Psoas muscle (tissue), 8 donors: ENCODE results near the gene PAX6. TPM values are rescaled to one million over a fixed set of nuclear protein-coding genes. Genes with fewer than 3 reads are reported as not detected.

Experiments used
- ATAC-seq, 4 donors: fragments of 200-7000 bp; cut with Tn5 transposase; one replicate each; pipeline ENCODE4 v1.9.1; 2020; ENCODE audit warnings: moderate library complexity in 3 of 4, mild to moderate bottlenecking in 2 of 4
- DNase-seq, 2 donors: peaks; one replicate each; pipeline ENCODE4 v3.0.0-alpha.2; 2020
- H3K27ac ChIP-seq: fragments of 200-600 bp; one replicate; pipeline ENCODE4 v1.8.0; 2022
- H3K27me3 ChIP-seq, 3 donors: fragments of 200-600 bp in 1 of 3; one replicate each; pipeline versions ENCODE4 v1.6.1 to v1.8.0; 2013 to 2022; ENCODE audit warnings: low read length in 2 of 3, mild to moderate bottlenecking in 2 of 3, moderate library complexity in 1 of 3; ENCODE audit not compliant: insufficient read depth in 3 of 3
- H3K36me3 ChIP-seq, 2 donors: fragments of 200-600 bp in 1 of 2; one replicate each; pipeline versions ENCODE4 v1.6.1 to v1.8.0; 2013 to 2022; ENCODE audit warnings: low read depth in 1 of 2, mild to moderate bottlenecking in 1 of 2, moderate library complexity in 1 of 2; ENCODE audit not compliant: insufficient read depth in 1 of 2
- H3K4me1 ChIP-seq: fragments of 200-600 bp; one replicate; pipeline ENCODE4 v1.8.0; 2022
- H3K4me3 ChIP-seq: fragments of 200-600 bp; one replicate; pipeline ENCODE4 v1.8.0; 2022; ENCODE audit warnings: mild to moderate bottlenecking
- H3K9me3 ChIP-seq: fragments of 200-600 bp; one replicate; pipeline ENCODE4 v1.8.0; 2022
- CTCF ChIP-seq: fragments of 200-600 bp; IDR thresholded peaks from one replicate; pipeline ENCODE4 v1.8.0; 2022; ENCODE audit warnings: antibody characterized with exemption
- WGBS, 3 donors: extraction: QIAGEN DNeasy Blood & Tissue Kit; methylation state at CpG; one replicate each; pipeline versions ENCODE4 v1.1.6 to v1.1.7; 2013; 5-methylcytosine and 5-hydroxymethylcytosine counted together
- intact Hi-C, 2 donors: fragments of 100-400 bp; cut with DNase I; formaldehyde crosslinking; loops; one replicate each; pipeline versions ENCODE4 v1.11.0 to v1.14.2; 2022
- polyA plus RNA-seq, 3 donors: library from polyadenylated mRNA; stranded (reverse); fragments of 200-250 nt; gene quantifications; one replicate each; pipeline ENCODE4 v1.2.3, GENCODE V29; 2013
- total RNA-seq, 4 donors: library from RNA; stranded (reverse); fragmentation: NEBNext Ultra II Directional in 2 of 4; extraction: Animal tissue kit (Norgen Biotek cat#: 25700) in 2 of 4; gene quantifications; one replicate each; pipeline versions ENCODE4 v1.2.1 to v1.2.4, GENCODE V29; 2021 to 2023
- donor health status: healthy with polysubstance abuse.
- donor health status: DM: no; HTN: no; CAD: no; lungs with moderate emphysema.
- donor health status: Bipolar disorder and iron deficiency.
- donor health status: healthy.
- donor health status: DM: yes; HTN: yes; CAD: no.
- donor health status: DM: no; HTN: no; CAD: no.
- donor health status: DM: no; HTN: no; CAD: no.
- donor health status: DM: yes; HTN: yes; CAD: no.

PAX6 gene
- total and polyA plus RNA-seq, 7 donors, result 0.75 TPM; not detected in 6

GRCh38 chr11:31792036-31792435 lies 19.1 kb downstream of the PAX6 start:
- H3K36me3 ChIP-seq, result no peaks in the 10 kb centered on the region
- ATAC-seq (no peak), DNase-seq (no peak)
- no peaks in the 10 kb centered on the region for H3K9me3 ChIP-seq
- intact Hi-C loops, result loop anchor here in 1 of 2 donors (10.0 kb wide), 1 partner anchor 147 kb away; no protein-coding TSS in a partner anchor
- H3K4me3 ChIP-seq, result no peak overlapping the region
- H3K4me1 ChIP-seq, result no peaks in the 10 kb centered on the region
- H3K27ac ChIP-seq, result no peak overlapping the region
- 71 to 85% (median 83%) methylated on average over 2 of the region's 2 CpGs for WGBS, 3 donors
- TF ChIP-seq CTCF, result no peak
- H3K27me3 ChIP-seq, result peaks cover 0 to 15% (median 9%) of the 10 kb centered on the region in 3 donors

GRCh38 chr11:31790649-31791048 lies 20.5 kb downstream of the PAX6 start:
- intact Hi-C loops, result loop anchor here in 1 of 2 donors (10.0 kb wide), 1 partner anchor 146 kb away; no protein-coding TSS in a partner anchor
- no peak overlapping the region for H3K4me3 ChIP-seq
- no peak for DNase-seq
- TF ChIP-seq CTCF, result no peak
- no peak overlapping the region for H3K27ac ChIP-seq
- H3K4me1 ChIP-seq, result no peaks in the 10 kb centered on the region
- H3K36me3 ChIP-seq, result no peaks in the 10 kb centered on the region
- no peaks in the 10 kb centered on the region for H3K9me3 ChIP-seq
- WGBS, 3 donors, result 83 to 89% (median 86%) methylated on average over 7 of the region's 7 CpGs
- H3K27me3 ChIP-seq, result peaks cover 0 to 8% (median under 1%) of the 10 kb centered on the region in 3 donors
- no peak for ATAC-seq

GRCh38 chr11:31788085-31788484 lies 23.0 kb downstream of the PAX6 start:
- DNase-seq (no peak), ATAC-seq (no peak)
- Histone ChIP-seq H3K27me3 (no peaks in the 10 kb centered on the region), H3K9me3 (no peaks in the 10 kb centered on the region), H3K4me3 (no peak overlapping the region), H3K4me1 (no peaks in the 10 kb centered on the region), H3K27ac (no peak overlapping the region), H3K36me3 (no peaks in the 10 kb centered on the region)
- no peak for TF ChIP-seq CTCF
- intact Hi-C loops, result no loop called here
- WGBS, 3 donors, result 78 to 84% (median 84%) methylated on average over 3 of the region's 3 CpGs

- WGBS, 3 donors, result 67 to 80% (median 76%) methylated on average over 16 of the region's 16 CpGs
- no peak overlapping the region for H3K27ac ChIP-seq
- no peak for TF ChIP-seq CTCF
- no peaks in the 10 kb centered on the region for H3K27me3 ChIP-seq
- peak in 1 of 4 donors; percentile 17 for ATAC-seq
- intact Hi-C loops, result no loop called here
- H3K9me3 ChIP-seq, result no peaks in the 10 kb centered on the region
- no peak for DNase-seq
- no peaks in the 10 kb centered on the region for H3K4me1 ChIP-seq
- H3K36me3 ChIP-seq, result no peaks in the 10 kb centered on the region
- H3K4me3 ChIP-seq, result no peak overlapping the region
These were observed 24.0 kb downstream of the PAX6 start for GRCh38 chr11:31786996-31787685.

- ATAC-seq (no peak), DNase-seq (no peak)
- 98 to 100% (median 99%) methylated on average over 2 of the region's 2 CpGs for WGBS, 3 donors
- no peak overlapping the region for H3K4me3 ChIP-seq
- H3K27me3 ChIP-seq, result no peaks in the 10 kb centered on the region
- peaks cover under 1% of the 10 kb centered on the region for H3K4me1 ChIP-seq
- intact Hi-C loops, result no loop called here
- H3K36me3 ChIP-seq, result no peaks in the 10 kb centered on the region
- H3K27ac ChIP-seq, result no peak overlapping the region
- no peak for TF ChIP-seq CTCF
- H3K9me3 ChIP-seq, result no peaks in the 10 kb centered on the region
These were observed 26.5 kb downstream of the PAX6 start for GRCh38 chr11:31784611-31785010.
